ENCODE results near the gene CDSN. TPM values are rescaled to one million over a fixed set of nuclear protein-coding genes. Genes with fewer than 3 reads are reported as not detected.

The CDSN gene
- total and polyA plus RNA-seq, 2 experiments from 2014 or later: 0.07 TPM; not detected in 1

GRCh38 chr6:31092238-31092637, 28.0 kb downstream of the CDSN start:
- no peak for TF ChIP-seq ZNF462 (CRISPR knock-in tag; IDR thresholded peaks at IDR 0.05)
- no peak for TF ChIP-seq ZNF331 (CRISPR knock-in tag; IDR thresholded peaks at IDR 0.05; ENCODE audit: low read depth)
- TF ChIP-seq EZH2phosphoT487 (IDR thresholded peaks at IDR 0.05; ENCODE audit: unreplicated experiment): no peak
- TF ChIP-seq POLR2AphosphoS5 (IDR thresholded peaks at IDR 0.05; ENCODE audit: low read depth): no peak
- TF ChIP-seq CREB1 (CRISPR knock-in tag; IDR thresholded peaks at IDR 0.05; ENCODE audit: low read depth): no peak
- no peak for TF ChIP-seq STAT1 (IDR thresholded peaks at IDR 0.05; ENCODE audit: unreplicated experiment)
- TF ChIP-seq, protein P1, sequence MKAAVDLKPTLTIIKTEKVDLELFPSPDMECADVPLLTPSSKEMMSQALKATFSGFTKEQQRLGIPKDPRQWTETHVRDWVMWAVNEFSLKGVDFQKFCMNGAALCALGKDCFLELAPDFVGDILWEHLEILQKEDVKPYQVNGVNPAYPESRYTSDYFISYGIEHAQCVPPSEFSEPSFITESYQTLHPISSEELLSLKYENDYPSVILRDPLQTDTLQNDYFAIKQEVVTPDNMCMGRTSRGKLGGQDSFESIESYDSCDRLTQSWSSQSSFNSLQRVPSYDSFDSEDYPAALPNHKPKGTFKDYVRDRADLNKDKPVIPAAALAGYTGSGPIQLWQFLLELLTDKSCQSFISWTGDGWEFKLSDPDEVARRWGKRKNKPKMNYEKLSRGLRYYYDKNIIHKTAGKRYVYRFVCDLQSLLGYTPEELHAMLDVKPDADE (IDR thresholded peaks at IDR 0.05): no peak
- TF ChIP-seq NANOG (IDR thresholded peaks at IDR 0.05; ENCODE audit: borderline replicate concordance): no peak
- TF ChIP-seq, protein P2, sequence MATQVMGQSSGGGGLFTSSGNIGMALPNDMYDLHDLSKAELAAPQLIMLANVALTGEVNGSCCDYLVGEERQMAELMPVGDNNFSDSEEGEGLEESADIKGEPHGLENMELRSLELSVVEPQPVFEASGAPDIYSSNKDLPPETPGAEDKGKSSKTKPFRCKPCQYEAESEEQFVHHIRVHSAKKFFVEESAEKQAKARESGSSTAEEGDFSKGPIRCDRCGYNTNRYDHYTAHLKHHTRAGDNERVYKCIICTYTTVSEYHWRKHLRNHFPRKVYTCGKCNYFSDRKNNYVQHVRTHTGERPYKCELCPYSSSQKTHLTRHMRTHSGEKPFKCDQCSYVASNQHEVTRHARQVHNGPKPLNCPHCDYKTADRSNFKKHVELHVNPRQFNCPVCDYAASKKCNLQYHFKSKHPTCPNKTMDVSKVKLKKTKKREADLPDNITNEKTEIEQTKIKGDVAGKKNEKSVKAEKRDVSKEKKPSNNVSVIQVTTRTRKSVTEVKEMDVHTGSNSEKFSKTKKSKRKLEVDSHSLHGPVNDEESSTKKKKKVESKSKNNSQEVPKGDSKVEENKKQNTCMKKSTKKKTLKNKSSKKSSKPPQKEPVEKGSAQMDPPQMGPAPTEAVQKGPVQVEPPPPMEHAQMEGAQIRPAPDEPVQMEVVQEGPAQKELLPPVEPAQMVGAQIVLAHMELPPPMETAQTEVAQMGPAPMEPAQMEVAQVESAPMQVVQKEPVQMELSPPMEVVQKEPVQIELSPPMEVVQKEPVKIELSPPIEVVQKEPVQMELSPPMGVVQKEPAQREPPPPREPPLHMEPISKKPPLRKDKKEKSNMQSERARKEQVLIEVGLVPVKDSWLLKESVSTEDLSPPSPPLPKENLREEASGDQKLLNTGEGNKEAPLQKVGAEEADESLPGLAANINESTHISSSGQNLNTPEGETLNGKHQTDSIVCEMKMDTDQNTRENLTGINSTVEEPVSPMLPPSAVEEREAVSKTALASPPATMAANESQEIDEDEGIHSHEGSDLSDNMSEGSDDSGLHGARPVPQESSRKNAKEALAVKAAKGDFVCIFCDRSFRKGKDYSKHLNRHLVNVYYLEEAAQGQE (IDR thresholded peaks at IDR 0.05; ENCODE audit: unreplicated experiment): no peak
- TF ChIP-seq, protein P3, sequence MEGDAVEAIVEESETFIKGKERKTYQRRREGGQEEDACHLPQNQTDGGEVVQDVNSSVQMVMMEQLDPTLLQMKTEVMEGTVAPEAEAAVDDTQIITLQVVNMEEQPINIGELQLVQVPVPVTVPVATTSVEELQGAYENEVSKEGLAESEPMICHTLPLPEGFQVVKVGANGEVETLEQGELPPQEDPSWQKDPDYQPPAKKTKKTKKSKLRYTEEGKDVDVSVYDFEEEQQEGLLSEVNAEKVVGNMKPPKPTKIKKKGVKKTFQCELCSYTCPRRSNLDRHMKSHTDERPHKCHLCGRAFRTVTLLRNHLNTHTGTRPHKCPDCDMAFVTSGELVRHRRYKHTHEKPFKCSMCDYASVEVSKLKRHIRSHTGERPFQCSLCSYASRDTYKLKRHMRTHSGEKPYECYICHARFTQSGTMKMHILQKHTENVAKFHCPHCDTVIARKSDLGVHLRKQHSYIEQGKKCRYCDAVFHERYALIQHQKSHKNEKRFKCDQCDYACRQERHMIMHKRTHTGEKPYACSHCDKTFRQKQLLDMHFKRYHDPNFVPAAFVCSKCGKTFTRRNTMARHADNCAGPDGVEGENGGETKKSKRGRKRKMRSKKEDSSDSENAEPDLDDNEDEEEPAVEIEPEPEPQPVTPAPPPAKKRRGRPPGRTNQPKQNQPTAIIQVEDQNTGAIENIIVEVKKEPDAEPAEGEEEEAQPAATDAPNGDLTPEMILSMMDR (conservative IDR thresholded peaks at IDR 0.05; ENCODE audit: low read depth in 2 of 2): no peak
- TF ChIP-seq EZH2 (IDR thresholded peaks at IDR 0.05; ENCODE audit: low read depth, unreplicated experiment): no peak
- no peak for TF ChIP-seq JUNB (IDR thresholded peaks at IDR 0.05; ENCODE audit: unreplicated experiment)
- TF ChIP-seq ZNF114 (CRISPR knock-in tag; IDR thresholded peaks at IDR 0.05): no peak
- Histone ChIP-seq H3F3A (replicated peaks; ENCODE audit: low read depth) (no peaks in the 10 kb centered on the region), H3K4me3 (no peak overlapping the region), H4K20me1 (replicated peaks; ENCODE audit: insufficient read depth) (no peaks in the 10 kb centered on the region), H3K9me2 (ENCODE audit: insufficient read depth) (0 out of 2 replicates have a peak, but pooled peaks cover 3% of the 10 kb centered on the region), H3K4me2 (no peak overlapping the region), H3K27me3 (ENCODE audit: insufficient read depth) (no peaks in the 10 kb centered on the region), H3K4me1 (ENCODE audit: insufficient read depth) (peaks cover 16% of the 10 kb centered on the region), H3K27ac (ENCODE audit: low read depth) (no peak overlapping the region), H3K79me2 (replicated peaks; ENCODE audit: insufficient read depth) (no peaks in the 10 kb centered on the region), H2AFZ (no peak overlapping the region), H3K36me3 (ENCODE audit: insufficient read depth) (no peaks in the 10 kb centered on the region)
- H3K27me3 Mint-ChIP-seq (ENCODE audit: insufficient read depth, low read depth, poor library complexity): peaks cover 3% of the 10 kb centered on the region
- H3K4me3 Mint-ChIP-seq: no peak overlapping the region
- DNase-seq (ENCODE audit: low spot score): no peak
- no peak for ATAC-seq
- no peak overlapping the region for H3K27ac Mint-ChIP-seq
- H3K4me1 Mint-ChIP-seq: peaks cover 16% of the 10 kb centered on the region
- no peaks in the 10 kb centered on the region for H3K9me3 Mint-ChIP-seq
- H3K36me3 Mint-ChIP-seq (ENCODE audit: low read depth): no peaks in the 10 kb centered on the region
